Suppressor macrophage treated with lipopolysaccharide for 1 hour (primary cell): Measurements from ENCODE around the gene RPUSD4.
"Not testable (repeated sequence)": the region's sequence is repeated elsewhere in the genome, so short reads cannot be mapped to it uniquely, and the experiment has no call there.

ENCODE experiments used
- DNase-seq, 3 donors: peaks; one replicate each; pipeline ENCODE4 v3.0.0-alpha.2; 2020 to 2022

RPUSD4 gene

GRCh38 chr11:126211236-126212088 is at the start of gene RPUSD4, which contains the start of gene FAM118B:
RPUSD4 (minus strand) TSS chr11:126211650; CDS start chr11:126211638, 12 bp downstream.
FAM118B (plus strand) TSS chr11:126211782; CDS start chr11:126235002, 23,220 bp downstream.
- DNase-seq, result peak; percentile 98 to 99 (median 99)

GRCh38 chr11:126257764-126258163 is 46.3 kb upstream of the RPUSD4 start:
- no peak for DNase-seq

- DNase-seq, result no peak
These were observed 45.7 kb upstream of the RPUSD4 start for GRCh38 chr11:126257144-126257543.

- DNase-seq, result no peak
These were observed 44.8 kb upstream of the RPUSD4 start for GRCh38 chr11:126256216-126256615.

GRCh38 chr11:126255507-126255906 is 44.1 kb upstream of the RPUSD4 start:
- not testable (repeated sequence) for DNase-seq

GRCh38 chr11:126254819-126255218 is 43.4 kb upstream of the RPUSD4 start:
- no peak for DNase-seq

- DNase-seq, result no peak
These were observed 41.8 kb upstream of the RPUSD4 start for GRCh38 chr11:126253265-126253664.

GRCh38 chr11:126246636-126247035 is 35.2 kb upstream of the RPUSD4 start:
- peak in 1 of 3 donors; percentile 1 for DNase-seq

- no peak for DNase-seq
These were observed 21.9 kb upstream of the RPUSD4 start for GRCh38 chr11:126233391-126233790.

GRCh38 chr11:126232683-126233082 is 21.2 kb upstream of the RPUSD4 start:
- no peak for DNase-seq

GRCh38 chr11:126231725-126232459 is 20.4 kb upstream of the RPUSD4 start:
- DNase-seq, result no peak

- DNase-seq, result no peak
These were observed 18.5 kb upstream of the RPUSD4 start for GRCh38 chr11:126229858-126230540.

- DNase-seq, result no peak
These were observed 15.1 kb upstream of the RPUSD4 start for GRCh38 chr11:126226334-126227084.

GRCh38 chr11:126225295-126225665 is 13.8 kb upstream of the RPUSD4 start:
- no peak for DNase-seq

- no peak for DNase-seq
These were observed 13.3 kb upstream of the RPUSD4 start for GRCh38 chr11:126224647-126225294.

- DNase-seq, result no peak
These were observed 8.1 kb upstream of the RPUSD4 start for GRCh38 chr11:126219547-126219946.

- no peak for DNase-seq
These were observed 6.0 kb upstream of the RPUSD4 start for GRCh38 chr11:126217491-126217890.

- DNase-seq, result no peak
These were observed 5.3 kb upstream of the RPUSD4 start for GRCh38 chr11:126216526-126217305.

- peak in 1 of 3 donors; percentile 14 for DNase-seq
These were observed 3.4 kb upstream of the RPUSD4 start for GRCh38 chr11:126214841-126215240.

- DNase-seq, result peak; percentile 35 to 61 (median 58)
These were observed 3.0 kb upstream of the RPUSD4 start for GRCh38 chr11:126214441-126214840.

- DNase-seq, result peak in 1 of 3 donors; percentile 5
These were observed 725 bp upstream of the RPUSD4 start for GRCh38 chr11:126212089-126212660.
